Caco-2 (cell line): ENCODE data around the gene CORO7. TPM values are rescaled to one million over a fixed set of nuclear protein-coding genes. Genes with fewer than 3 reads are reported as not detected.

Experiments used
- BruUV-seq: library from RNA; stranded (reverse); fragments of 400-500 nt; replicated peaks from 2 replicates; lab custom pipeline; 2021; lab: Mats Ljungman, UMichigan
- CTCF ChIA-PET: fragments of 300-600 bp; sonication (Branson Sonifier 250); formaldehyde crosslinking; loops from one replicate; lab custom pipeline; 2022; ENCODE audit warnings: antibody characterized with exemption; lab: Charles Lee
- POLR2A ChIA-PET: fragments of 300-600 bp; sonication (Branson Sonifier 250); formaldehyde crosslinking; loops from one replicate; lab custom pipeline; 2022; ENCODE audit warnings: antibody characterized with exemption; lab: Charles Lee
- DNase-seq, 2 experiments: peaks; one replicate each; pipeline versions ENCODE4 v3.0.0 to v3.0.0-alpha.2; 2020 to 2022
- H3K27me3 ChIP-seq: replicated peaks from 2 replicates; pipeline ENCODE4 v1.6.0; 2011; ENCODE audit warnings: low read length; ENCODE audit not compliant: control insufficient read depth, insufficient read depth
- H3K36me3 ChIP-seq: 2 replicates; pipeline ENCODE4 v1.5.1; 2011; ENCODE audit warnings: low read length; ENCODE audit not compliant: control insufficient read depth, insufficient read depth
- H3K4me1 ChIP-seq: fragments of 250-450 bp; sonication (Bioruptor Pico); 2 replicates; pipeline ENCODE4 v1.5.1; 2020; ENCODE audit warnings: mild to moderate bottlenecking
- H3K4me3 ChIP-seq: 2 replicates; pipeline ENCODE4 v1.5.1; 2011; ENCODE audit warnings: low read depth, mild to moderate bottlenecking, control low read depth, low read length
- H3K9me3 ChIP-seq: fragments of 250-450 bp; sonication (Bioruptor Pico); 2 replicates; pipeline ENCODE4 v1.5.1; 2020; ENCODE audit warnings: mild to moderate bottlenecking, moderate library complexity
- H3K27ac Mint-ChIP-seq: one replicate; pipeline ENCODE4 v1.8.0; 2022; ENCODE audit warnings: mixed read lengths; ENCODE audit not compliant: unreplicated experiment
- H3K27me3 Mint-ChIP-seq: one replicate; pipeline ENCODE4 v1.8.0; 2022; ENCODE audit warnings: mixed read lengths; ENCODE audit not compliant: insufficient read depth, unreplicated experiment
- H3K36me3 Mint-ChIP-seq: one replicate; pipeline ENCODE4 v1.8.0; 2022; ENCODE audit warnings: mild to moderate bottlenecking, mixed read lengths; ENCODE audit not compliant: insufficient read depth, unreplicated experiment
- H3K4me1 Mint-ChIP-seq: one replicate; pipeline ENCODE4 v1.8.0; 2022; ENCODE audit warnings: low read depth, mixed read lengths; ENCODE audit not compliant: unreplicated experiment
- H3K4me3 Mint-ChIP-seq: one replicate; pipeline ENCODE4 v1.8.0; 2022; ENCODE audit warnings: mild to moderate bottlenecking, moderate library complexity, mixed read lengths; ENCODE audit not compliant: unreplicated experiment
- H3K9me3 Mint-ChIP-seq: one replicate; pipeline ENCODE4 v1.8.0; 2022; ENCODE audit warnings: mixed read lengths; ENCODE audit not compliant: unreplicated experiment
- CTCF ChIP-seq, 2 experiments: fragments of 200-600 bp in 1 of 2; IDR thresholded peaks; 1 replicate in 1 of 2; 2 replicates in 1 of 2; pipeline versions ENCODE4 v1.5.1 to v1.8.0; 2011 to 2022; ENCODE audit warnings: antibody characterized with exemption in 1 of 2, control low read depth in 1 of 2, inconsistent platforms in 1 of 2, low read depth in 1 of 2, low read length in 1 of 2, mild to moderate bottlenecking in 1 of 2, moderate library complexity in 1 of 2; ENCODE audit not compliant: insufficient read depth in 1 of 2, severe bottlenecking in 1 of 2, unreplicated experiment in 1 of 2
- intact Hi-C: fragments of 100-400 bp; cut with micrococcal nuclease; formaldehyde crosslinking; loops from one replicate; pipeline ENCODE4 v1.10.0; 2022; ENCODE audit not compliant: unreplicated experiment
- total RNA-seq: library from RNA; stranded (reverse); gene quantifications from 2 replicates; pipeline ENCODE4 v1.2.3, GENCODE V29; 2022

Gene CORO7
- total RNA-seq, 1 experiment from 2014 or later = 23.1 TPM

- H3K4me3 ChIP-seq = no peak overlapping the region
- Mint-ChIP-seq H3K36me3 (peaks cover 17% of the 10 kb centered on the region), H3K9me3 (no peaks in the 10 kb centered on the region), H3K27ac (no peak overlapping the region), H3K4me3 (no peak overlapping the region), H3K4me1 (peaks cover 10% of the 10 kb centered on the region), H3K27me3 (no peaks in the 10 kb centered on the region)
- H3K9me3 ChIP-seq = no peaks in the 10 kb centered on the region
- intact Hi-C loops = no loop called here
- H3K27me3 ChIP-seq = no peaks in the 10 kb centered on the region
- DNase-seq = no peak
- peaks cover 29% of the 10 kb centered on the region for H3K4me1 ChIP-seq
- BruUV-seq = no TSS peak
- TF ChIP-seq CTCF (IDR thresholded peaks at IDR 0.05; ENCODE audit: insufficient read depth in 1 of 2, low read depth in 1 of 2, low read length in 1 of 2, severe bottlenecking in 1 of 2, unreplicated experiment in 1 of 2) = no peak
- POLR2A ChIA-PET = no interaction called here
- CTCF ChIA-PET = no interaction called here
- H3K36me3 ChIP-seq = no peaks in the 10 kb centered on the region
Measured at GRCh38 chr16:4318967-4319366, 97.4 kb downstream of the CORO7 start.

GRCh38 chr16:4318451-4318910 is 97.9 kb downstream of the CORO7 start:
- BruUV-seq = TSS peak; percentile 47
- no peaks in the 10 kb centered on the region for H3K9me3 Mint-ChIP-seq
- TF ChIP-seq CTCF (IDR thresholded peaks at IDR 0.05; ENCODE audit: insufficient read depth in 1 of 2, low read depth in 1 of 2, low read length in 1 of 2, severe bottlenecking in 1 of 2, unreplicated experiment in 1 of 2) = no peak
- Histone ChIP-seq H3K9me3 (no peaks in the 10 kb centered on the region), H3K4me1 (peaks cover 31% of the 10 kb centered on the region), H3K27me3 (no peaks in the 10 kb centered on the region), H3K4me3 (no peak overlapping the region), H3K36me3 (no peaks in the 10 kb centered on the region)
- H3K4me3 Mint-ChIP-seq = peak overlapping the region; percentile 66
- H3K4me1 Mint-ChIP-seq = peaks cover 12% of the 10 kb centered on the region
- no peaks in the 10 kb centered on the region for H3K27me3 Mint-ChIP-seq
- ChIA-PET CTCF (interaction anchor here (1.0 kb wide), 1 partner anchor 14 kb away, joined by 3 read pairs; no protein-coding TSS in a partner anchor), POLR2A (no interaction called here)
- DNase-seq = no peak
- no peak overlapping the region for H3K27ac Mint-ChIP-seq
- intact Hi-C loops = no loop called here
- peaks cover 17% of the 10 kb centered on the region for H3K36me3 Mint-ChIP-seq

- Mint-ChIP-seq H3K27ac (no peak overlapping the region), H3K4me3 (peak overlapping the region; percentile 66), H3K9me3 (no peaks in the 10 kb centered on the region), H3K27me3 (no peaks in the 10 kb centered on the region), H3K4me1 (peaks cover 12% of the 10 kb centered on the region), H3K36me3 (peaks cover 17% of the 10 kb centered on the region)
- intact Hi-C loops = no loop called here
- BruUV-seq = no TSS peak
- peaks cover 36% of the 10 kb centered on the region for H3K4me1 ChIP-seq
- no peaks in the 10 kb centered on the region for H3K27me3 ChIP-seq
- TF ChIP-seq CTCF (IDR thresholded peaks at IDR 0.05; ENCODE audit: insufficient read depth in 1 of 2, low read depth in 1 of 2, low read length in 1 of 2, severe bottlenecking in 1 of 2, unreplicated experiment in 1 of 2) = no peak
- no peaks in the 10 kb centered on the region for H3K36me3 ChIP-seq
- no peak overlapping the region; the same call in 1 of the 2 replicates for H3K4me3 ChIP-seq
- H3K9me3 ChIP-seq = no peaks in the 10 kb centered on the region
- DNase-seq = no peak
- POLR2A ChIA-PET = no interaction called here
- CTCF ChIA-PET = interaction anchor here (0.9 to 1.0 kb wide), 2 partner anchors 14 to 46 kb away, joined by 3 read pairs; no protein-coding TSS in a partner anchor
Measured at GRCh38 chr16:4317532-4318450, 98.6 kb downstream of the CORO7 start.
